NK-92 treated with Interleukin-12 subunit alpha and Interleukin-12 subunit beta, amount 100 ng/mL, for 24 hours (cell line): Measurements from ENCODE around the gene IFRD1.

Source experiments
- DNase-seq: peaks from one replicate; lab custom pipeline; 2025; lab: John Stamatoyannopoulos, UW

The IFRD1 gene

GRCh38 chr7:112487457-112488263 lies 37.4 kb downstream of the IFRD1 start:
- no peak for DNase-seq

GRCh38 chr7:112488264-112488552 lies 37.9 kb downstream of the IFRD1 start:
- no peak for DNase-seq

GRCh38 chr7:112492186-112492585 lies 41.9 kb downstream of the IFRD1 start:
- no peak for DNase-seq

- no peak for DNase-seq
Measured at GRCh38 chr7:112494656-112495055, 44.4 kb downstream of the IFRD1 start.

- no peak for DNase-seq
Measured at GRCh38 chr7:112495156-112495788, 45.0 kb downstream of the IFRD1 start.

GRCh38 chr7:112495810-112496462 lies 45.7 kb downstream of the IFRD1 start:
- DNase-seq, result no peak

GRCh38 chr7:112497481-112497880 lies 47.2 kb downstream of the IFRD1 start:
- no peak for DNase-seq

- DNase-seq, result no peak
Measured at GRCh38 chr7:112500619-112501018, 50.4 kb downstream of the IFRD1 start.

GRCh38 chr7:112501801-112502503 lies 51.7 kb downstream of the IFRD1 start:
- no peak for DNase-seq

- DNase-seq, result no peak
Measured at GRCh38 chr7:112502700-112503099, 52.4 kb downstream of the IFRD1 start.

GRCh38 chr7:112503361-112503972 lies 53.2 kb downstream of the IFRD1 start:
- no peak for DNase-seq

GRCh38 chr7:112504093-112504695 lies 53.9 kb downstream of the IFRD1 start:
- no peak for DNase-seq

GRCh38 chr7:112505495-112505894 lies 55.2 kb downstream of the IFRD1 start:
- no peak for DNase-seq

GRCh38 chr7:112508404-112508803 lies 58.1 kb downstream of the IFRD1 start:
- no peak for DNase-seq

GRCh38 chr7:112509402-112509801 lies 59.1 kb downstream of the IFRD1 start:
- no peak for DNase-seq

GRCh38 chr7:112510001-112510742 lies 59.9 kb downstream of the IFRD1 start:
- DNase-seq, result peak; percentile 47

- DNase-seq, result no peak
Measured at GRCh38 chr7:112510743-112511110, 60.5 kb downstream of the IFRD1 start.

- no peak for DNase-seq
Measured at GRCh38 chr7:112511451-112512202, 61.4 kb downstream of the IFRD1 start.

GRCh38 chr7:112512451-112513210 lies 62.4 kb downstream of the IFRD1 start:
- no peak for DNase-seq

GRCh38 chr7:112515989-112516388 lies 65.7 kb downstream of the IFRD1 start:
- DNase-seq, result no peak
